Fibroblast of lung (primary cell): ENCODE data around the gene PAK6. TPM values are rescaled to one million over a fixed set of nuclear protein-coding genes. Genes with fewer than 3 reads are reported as not detected.

Experiments
- DNase-seq, 2 donors: peaks; one replicate each; pipeline versions ENCODE4 v3.0.0 to v3.0.0-alpha.2; 2010; ENCODE audit warnings: low read depth in 2 of 2
- H2AFZ ChIP-seq: 2 replicates; pipeline ENCODE4 v1.5.1; 2012; ENCODE audit warnings: low read length, control low read depth, inconsistent platforms
- H3K27ac ChIP-seq: 2 replicates; pipeline ENCODE4 v1.5.1; 2011; ENCODE audit warnings: low read length, control low read depth; ENCODE audit not compliant: insufficient read depth
- H3K27me3 ChIP-seq: 2 replicates; pipeline ENCODE4 v1.5.1; 2011; ENCODE audit warnings: mild to moderate bottlenecking, low read length; ENCODE audit not compliant: control insufficient read depth, insufficient read depth
- H3K36me3 ChIP-seq: 2 replicates; pipeline ENCODE4 v1.5.1; 2011; ENCODE audit warnings: low read length; ENCODE audit not compliant: control insufficient read depth, insufficient read depth
- H3K4me1 ChIP-seq: 2 replicates; pipeline ENCODE4 v1.5.1; 2011; ENCODE audit warnings: low read length; ENCODE audit not compliant: control insufficient read depth, insufficient read depth; ENCODE audit errors: extremely low read depth
- H3K4me2 ChIP-seq: 2 replicates; pipeline ENCODE4 v1.5.1; 2011; ENCODE audit warnings: low read length, control low read depth; ENCODE audit not compliant: insufficient read depth; ENCODE audit errors: extremely low read depth
- H3K4me3 ChIP-seq, 4 experiments: fragments of 200-600 bp in 1 of 4; sonication (generic) in 1 of 4; replicated peaks in 1 of 4; 2 replicates each; pipeline ENCODE4 v1.5.1; 2011 to 2016; ENCODE audit warnings: low read length in 4 of 4, low read depth in 3 of 4, mild to moderate bottlenecking in 3 of 4, control low read depth in 2 of 4, inconsistent platforms in 1 of 4, mixed read lengths in 1 of 4; ENCODE audit not compliant: insufficient read depth in 1 of 4; ENCODE audit errors: control extremely low read depth in 1 of 4
- H3K79me2 ChIP-seq: 2 replicates; pipeline ENCODE4 v1.5.1; 2012; ENCODE audit warnings: mild to moderate bottlenecking, low read length, inconsistent platforms; ENCODE audit not compliant: control insufficient read depth, insufficient read depth
- H3K9ac ChIP-seq: 2 replicates; pipeline ENCODE4 v1.5.1; 2011; ENCODE audit warnings: mild to moderate bottlenecking, low read length, control low read depth; ENCODE audit not compliant: insufficient read depth
- H3K9me3 ChIP-seq: 2 replicates; pipeline ENCODE4 v1.5.1; 2012; ENCODE audit warnings: low read depth, low read length; ENCODE audit not compliant: control insufficient read depth, insufficient read depth
- H4K20me1 ChIP-seq: 2 replicates; pipeline ENCODE4 v1.5.1; 2011; ENCODE audit warnings: low read length; ENCODE audit not compliant: control insufficient read depth, insufficient read depth; ENCODE audit errors: extremely low read depth
- CTCF ChIP-seq, 2 donors: IDR thresholded peaks in 1 of 2; conservative IDR thresholded peaks in 1 of 2; 1 replicate in 1 of 2; 2 replicates in 1 of 2; pipeline ENCODE4 v1.5.1; 2011 to 2012; ENCODE audit warnings: low read length in 2 of 2, control low read depth in 1 of 2, inconsistent platforms in 1 of 2, low read depth in 1 of 2, mild to moderate bottlenecking in 1 of 2
- EZH2 ChIP-seq: IDR thresholded peaks from 2 replicates; pipeline ENCODE4 v1.5.1; 2012; ENCODE audit warnings: low read length, control low read depth, mild to moderate bottlenecking; ENCODE audit errors: missing control alignments
- polyA plus RNA-seq, 2 donors: library from polyadenylated mRNA; depleted of rRNA in 1 of 2; stranded (reverse) in 1 of 2; unstranded in 1 of 2; fragments of >200 nt; gene quantifications; 2 replicates each; pipeline ENCODE4 v1.2.1, GENCODE V29; 2011 to 2012; ENCODE audit warnings: missing spikeins in 1 of 2
- total RNA-seq: library from RNA; depleted of rRNA; stranded (reverse); fragments of >200 nt; gene quantifications from 2 replicates; pipeline ENCODE4 v1.2.1, GENCODE V29; 2014

Gene PAK6
- total and polyA plus RNA-seq, 2 donors (not counting 1 experiment from before 2014, with no cell fraction given): 0.03 TPM; not detected in 1

GRCh38 chr15:40245666-40246450, 7.0 kb downstream of the PAK6 start:
- no peaks in the 10 kb centered on the region for H3K36me3 ChIP-seq
- TF ChIP-seq EZH2: no peak
- TF ChIP-seq CTCF (conservative IDR thresholded peaks at IDR 0.05 in 1 of 2, IDR thresholded peaks at IDR 0.05 in 1 of 2; ENCODE audit: low read depth in 1 of 2, low read length in 2 of 2): no peak
- no peaks in the 10 kb centered on the region for H3K4me1 ChIP-seq
- no peak overlapping the region for H3K9ac ChIP-seq
- no peaks in the 10 kb centered on the region for H4K20me1 ChIP-seq
- H2AFZ ChIP-seq: no peak overlapping the region
- no peak overlapping the region for H3K27ac ChIP-seq
- no peaks in the 10 kb centered on the region for H3K9me3 ChIP-seq
- no peak for DNase-seq
- no peak overlapping the region for H3K4me2 ChIP-seq
- no peak overlapping the region for H3K4me3 ChIP-seq
- H3K27me3 ChIP-seq: peaks cover 9% of the 10 kb centered on the region
- no peaks in the 10 kb centered on the region for H3K79me2 ChIP-seq

DNA sequence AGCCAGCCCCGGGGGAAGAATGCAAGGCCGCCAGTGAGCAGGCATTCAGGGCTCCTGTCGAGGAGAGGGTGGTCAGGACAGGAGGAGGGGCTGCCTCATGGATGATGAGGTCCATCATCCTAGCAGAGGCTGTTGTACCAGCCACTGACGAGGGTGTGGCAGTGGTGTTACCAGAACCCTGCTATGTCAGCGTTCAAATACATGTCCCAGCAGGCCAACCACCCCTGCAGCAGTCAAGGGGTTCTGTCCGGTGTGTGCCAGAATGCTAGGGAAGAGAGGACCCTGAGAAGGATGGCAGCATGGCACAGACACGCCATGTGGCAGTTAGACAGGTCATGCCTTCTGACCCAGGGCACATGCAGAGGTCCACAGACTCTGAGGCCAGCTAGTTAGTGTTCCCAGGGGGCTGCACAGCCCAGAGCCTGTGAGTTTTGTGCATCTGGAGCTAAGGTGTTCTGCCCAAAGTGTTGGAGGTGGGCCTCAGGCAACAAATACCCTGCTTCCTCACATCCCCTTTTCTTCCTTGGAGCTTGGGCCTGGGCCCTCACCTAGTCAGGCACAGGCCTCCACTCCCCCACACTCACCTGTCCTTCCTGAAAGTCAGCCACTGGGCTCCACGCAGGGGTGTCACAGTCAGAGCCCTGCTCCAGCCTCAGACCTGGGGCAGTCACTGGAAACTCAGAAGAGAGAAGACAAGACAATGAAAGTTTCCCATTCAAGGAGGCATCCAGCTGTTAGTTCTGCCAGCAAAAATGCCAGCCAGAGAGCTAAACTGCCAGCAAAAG, 7.8 kb downstream of the PAK6 start:
- no peak for DNase-seq
- Histone ChIP-seq H3K36me3 (no peaks in the 10 kb centered on the region), H3K4me1 (no peaks in the 10 kb centered on the region), H3K4me3 (no peak overlapping the region), H3K9ac (no peak overlapping the region), H3K9me3 (no peaks in the 10 kb centered on the region), H3K27me3 (peaks cover 17% of the 10 kb centered on the region), H3K27ac (no peak overlapping the region), H4K20me1 (no peaks in the 10 kb centered on the region), H3K4me2 (no peak overlapping the region), H2AFZ (no peak overlapping the region), H3K79me2 (no peaks in the 10 kb centered on the region)
- TF ChIP-seq CTCF (conservative IDR thresholded peaks at IDR 0.05 in 1 of 2, IDR thresholded peaks at IDR 0.05 in 1 of 2; ENCODE audit: low read depth in 1 of 2, low read length in 2 of 2): no peak
- no peak for TF ChIP-seq EZH2

- no peaks in the 10 kb centered on the region for H3K79me2 ChIP-seq
- TF ChIP-seq EZH2 (no peak), CTCF (conservative IDR thresholded peaks at IDR 0.05 in 1 of 2, IDR thresholded peaks at IDR 0.05 in 1 of 2; ENCODE audit: low read depth in 1 of 2, low read length in 2 of 2) (no peak)
Measured at GRCh38 chr15:40247406-40247971, 8.6 kb downstream of the PAK6 start.

More at GRCh38 chr15:40247406-40247971, 8.6 kb downstream of the PAK6 start:
- no peak overlapping the region for H3K27ac ChIP-seq
- no peaks in the 10 kb centered on the region for H3K36me3 ChIP-seq
- no peak overlapping the region for H3K9ac ChIP-seq
- H3K27me3 ChIP-seq: peaks cover 25% of the 10 kb centered on the region
- H3K4me3 ChIP-seq: no peak overlapping the region
- H4K20me1 ChIP-seq: no peaks in the 10 kb centered on the region
- DNase-seq: no peak
- no peaks in the 10 kb centered on the region for H3K9me3 ChIP-seq
- no peak overlapping the region for H3K4me2 ChIP-seq
- no peaks in the 10 kb centered on the region for H3K4me1 ChIP-seq
- H2AFZ ChIP-seq: no peak overlapping the region
